Measurements from ENCODE around the gene MCC. TPM values are rescaled to one million over a fixed set of nuclear protein-coding genes. Genes with fewer than 3 reads are reported as not detected.

MCC gene
- total and polyA plus RNA-seq, 2 donors (not counting 1 experiment from before 2014, with no cell fraction given), result 0.09 to 0.32 TPM

- Histone ChIP-seq H3K9ac (ENCODE audit: low read length) (no peak overlapping the region), H3K27me3 (replicated peaks in 1 of 4; ENCODE audit: control extremely low read depth in 1 of 4, control insufficient read depth in 3 of 4, insufficient read depth in 4 of 4, low read length in 3 of 4) (peaks cover 0 to 4% (median 0%) of the 10 kb centered on the region in 4 experiments), H3K27ac (ENCODE audit: low read length in 2 of 2) (no peak overlapping the region), H3K4me2 (replicated peaks; ENCODE audit: low read depth, low read length, poor library complexity, severe bottlenecking) (no peak overlapping the region), H3K9me3 (ENCODE audit: control extremely low read depth in 1 of 3, control insufficient read depth in 2 of 3, insufficient read depth in 1 of 3, low read length in 2 of 3) (no peaks in the 10 kb centered on the region), H4K20me1 (ENCODE audit: control insufficient read depth, insufficient read depth, low read length, poor library complexity, severe bottlenecking) (no peaks in the 10 kb centered on the region), H2AFZ (ENCODE audit: insufficient read depth, low read depth, low read length, poor library complexity, severe bottlenecking) (no peak overlapping the region), H3K4me1 (ENCODE audit: control insufficient read depth in 2 of 2, insufficient read depth in 2 of 2, low read length in 2 of 2) (no peaks in the 10 kb centered on the region), H3K36me3 (replicated peaks in 1 of 2; ENCODE audit: control extremely low read depth in 1 of 2, control insufficient read depth in 1 of 2, extremely low read depth in 1 of 2, insufficient read depth in 2 of 2, low read length in 1 of 2) (no peaks in the 10 kb centered on the region), H3K4me3 (ENCODE audit: control extremely low read depth in 1 of 5, extremely low read depth in 1 of 5, insufficient read depth in 1 of 5, low read depth in 2 of 5, low read length in 4 of 5) (no peak overlapping the region), H3K79me2 (ENCODE audit: control insufficient read depth, insufficient read depth, low read length) (no peaks in the 10 kb centered on the region)
- ATAC-seq (ENCODE audit: low read depth), result no peak
- intact Hi-C loops (cut with micrococcal nuclease), result no loop called here
- Mint-ChIP-seq H3K27ac (no peak overlapping the region), H3K4me3 (no peak overlapping the region), H3K9me3 (ENCODE audit: insufficient read depth) (no peaks in the 10 kb centered on the region), H3K27me3 (peaks cover 12% of the 10 kb centered on the region), H3K4me1 (no peaks in the 10 kb centered on the region)
- TF ChIP-seq EZH2 (IDR thresholded peaks at IDR 0.05; ENCODE audit: borderline replicate concordance, insufficient read depth, low read depth, low read length, poor library complexity, severe bottlenecking), result no peak
- no peak for TF ChIP-seq CTCF (IDR thresholded peaks at IDR 0.05)
- CTCF ChIA-PET, result no interaction called here
- POLR2A ChIA-PET, result no interaction called here
- 100% methylated on average over 3 of the region's 3 CpGs for WGBS (ENCODE audit: insufficient coverage)
- no peak for DNase-seq
Observed at GRCh38 chr5:113091622-113092021, 396.6 kb downstream of the MCC start.

GRCh38 chr5:113090336-113091106, 397.7 kb downstream of the MCC start:
- WGBS (ENCODE audit: insufficient coverage), result 88% methylated on average over 5 of the region's 11 CpGs
- POLR2A ChIA-PET, result no interaction called here

More at GRCh38 chr5:113090336-113091106, 397.7 kb downstream of the MCC start:
- Histone ChIP-seq H4K20me1 (ENCODE audit: control insufficient read depth, insufficient read depth, low read length, poor library complexity, severe bottlenecking) (no peaks in the 10 kb centered on the region), H3K4me2 (replicated peaks; ENCODE audit: low read depth, low read length, poor library complexity, severe bottlenecking) (no peak overlapping the region), H3K9me3 (ENCODE audit: control extremely low read depth in 1 of 3, control insufficient read depth in 2 of 3, insufficient read depth in 1 of 3, low read length in 2 of 3) (no peaks in the 10 kb centered on the region), H3K27me3 (replicated peaks in 1 of 4; ENCODE audit: control extremely low read depth in 1 of 4, control insufficient read depth in 3 of 4, insufficient read depth in 4 of 4, low read length in 3 of 4) (peaks cover 0 to 4% (median 0%) of the 10 kb centered on the region in 4 experiments), H2AFZ (ENCODE audit: insufficient read depth, low read depth, low read length, poor library complexity, severe bottlenecking) (no peak overlapping the region), H3K36me3 (replicated peaks in 1 of 2; ENCODE audit: control extremely low read depth in 1 of 2, control insufficient read depth in 1 of 2, extremely low read depth in 1 of 2, insufficient read depth in 2 of 2, low read length in 1 of 2) (no peaks in the 10 kb centered on the region), H3K27ac (ENCODE audit: low read length in 2 of 2) (no peak overlapping the region), H3K4me1 (ENCODE audit: control insufficient read depth in 2 of 2, insufficient read depth in 2 of 2, low read length in 2 of 2) (no peaks in the 10 kb centered on the region), H3K9ac (ENCODE audit: low read length) (no peak overlapping the region), H3K79me2 (ENCODE audit: control insufficient read depth, insufficient read depth, low read length) (no peaks in the 10 kb centered on the region), H3K4me3 (ENCODE audit: control extremely low read depth in 1 of 5, extremely low read depth in 1 of 5, insufficient read depth in 1 of 5, low read depth in 2 of 5, low read length in 4 of 5) (no peak overlapping the region)
- CTCF ChIA-PET, result no interaction called here
- DNase-seq (no peak), ATAC-seq (ENCODE audit: low read depth) (no peak)
- peaks cover 20% of the 10 kb centered on the region for H3K27me3 Mint-ChIP-seq
- H3K27ac Mint-ChIP-seq, result no peak overlapping the region
- H3K4me3 Mint-ChIP-seq, result no peak overlapping the region
- TF ChIP-seq CTCF (IDR thresholded peaks at IDR 0.05), result no peak
- TF ChIP-seq EZH2 (IDR thresholded peaks at IDR 0.05; ENCODE audit: borderline replicate concordance, insufficient read depth, low read depth, low read length, poor library complexity, severe bottlenecking), result no peak
- H3K9me3 Mint-ChIP-seq (ENCODE audit: insufficient read depth), result no peaks in the 10 kb centered on the region
- intact Hi-C loops (cut with micrococcal nuclease), result no loop called here
- no peaks in the 10 kb centered on the region for H3K4me1 Mint-ChIP-seq

Measured in B cell (primary cell).